Natural killer cell (primary cell): Measurements from ENCODE around the gene COPE. TPM values are rescaled to one million over a fixed set of nuclear protein-coding genes. Genes with fewer than 3 reads are reported as not detected.

Experiments used
- ATAC-seq, 3 donors: fragments of 150-1000 bp in 2 of 3; fragments of 200-7000 bp in 1 of 3; cut with Tn5 transposase; 1 replicate in 1 of 3; 2 replicates in 2 of 3; pipeline ENCODE4 v1.10.0; 2021; ENCODE audit warnings: mild to moderate bottlenecking in 2 of 3, moderate library complexity in 2 of 3
- DNase-seq, 2 donors: peaks; one replicate each; pipeline versions ENCODE4 v3.0.0 to v3.0.0-alpha.2; 2013 to 2021; ENCODE audit warnings: mixed read lengths in 1 of 2
- H3K27ac ChIP-seq: one replicate; pipeline ENCODE4 v1.5.1; 2013; ENCODE audit warnings: mild to moderate bottlenecking, low read length
- H3K27me3 ChIP-seq: one replicate; pipeline ENCODE4 v1.6.1; 2013; ENCODE audit warnings: low read length; ENCODE audit not compliant: control insufficient read depth, insufficient read depth
- H3K36me3 ChIP-seq: one replicate; pipeline ENCODE4 v1.6.1; 2013; ENCODE audit warnings: low read length; ENCODE audit not compliant: control insufficient read depth, insufficient read depth
- H3K4me1 ChIP-seq: one replicate; pipeline ENCODE4 v1.6.1; 2013; ENCODE audit warnings: low read length; ENCODE audit not compliant: control insufficient read depth, insufficient read depth
- H3K4me3 ChIP-seq: one replicate; pipeline ENCODE4 v1.5.1; 2013; ENCODE audit warnings: low read length
- H3K9me3 ChIP-seq: one replicate; pipeline ENCODE4 v1.6.1; 2013; ENCODE audit warnings: low read length; ENCODE audit not compliant: control insufficient read depth, insufficient read depth
- H3K27ac Mint-ChIP-seq, 2 donors: one replicate each; pipeline ENCODE4 v1.8.0; 2022; ENCODE audit warnings: mild to moderate bottlenecking in 2 of 2, mixed read lengths in 2 of 2, moderate library complexity in 1 of 2
- H3K27me3 Mint-ChIP-seq, 2 donors: one replicate each; pipeline ENCODE4 v1.8.0; 2022; ENCODE audit warnings: low read depth in 2 of 2, mixed read lengths in 2 of 2
- H3K36me3 Mint-ChIP-seq: one replicate; pipeline ENCODE4 v1.8.0; 2022; ENCODE audit warnings: mixed read lengths
- H3K4me1 Mint-ChIP-seq, 2 donors: one replicate each; pipeline ENCODE4 v1.8.0; 2022; ENCODE audit warnings: mixed read lengths in 2 of 2
- H3K4me3 Mint-ChIP-seq: one replicate; pipeline ENCODE4 v1.8.0; 2022; ENCODE audit warnings: mild to moderate bottlenecking, moderate library complexity, mixed read lengths
- H3K9me3 Mint-ChIP-seq, 2 donors: one replicate each; pipeline ENCODE4 v1.8.0; 2022; ENCODE audit warnings: mixed read lengths in 2 of 2
- CTCF ChIP-seq: fragments of 200-600 bp; IDR thresholded peaks from one replicate; pipeline ENCODE4 v1.8.0; 2022; ENCODE audit warnings: antibody characterized with exemption
- WGBS: methylation state at CpG from one replicate; pipeline ENCODE4 v1.1.7; 2013; ENCODE audit warnings: missing lambda C conversion rate; ENCODE audit not compliant: insufficient coverage; 5-methylcytosine and 5-hydroxymethylcytosine counted together
- intact Hi-C: fragments of 100-400 bp; cut with micrococcal nuclease; formaldehyde crosslinking; loops from one replicate; pipeline ENCODE4 v1.14.2; 2022
- total RNA-seq, 4 donors: library from RNA; stranded (reverse); fragments of 120-200 nt in 1 of 4; gene quantifications; one replicate each; pipeline versions ENCODE4 v1.2.3 to v1.2.4, GENCODE V29; 2013 to 2022

Gene COPE
- total RNA-seq, 3 donors from 2014 or later (not counting 1 experiment from before 2014, with no cell fraction given): 204 to 228 (median 218) TPM

- Histone ChIP-seq H3K9me3 (no peaks in the 10 kb centered on the region), H3K27ac (no peak overlapping the region), H3K27me3 (no peaks in the 10 kb centered on the region), H3K36me3 (peaks cover 46% of the 10 kb centered on the region), H3K4me3 (no peak overlapping the region), H3K4me1 (no peaks in the 10 kb centered on the region)
- Mint-ChIP-seq H3K4me3 (no peak overlapping the region), H3K9me3 (no peaks in the 10 kb centered on the region), H3K4me1 (peaks cover 0 to 5% of the 10 kb centered on the region in 2 donors), H3K27me3 (no peaks in the 10 kb centered on the region), H3K36me3 (no peaks in the 10 kb centered on the region), H3K27ac (peak overlapping the region; percentile 32 to 41)
- WGBS: 88% methylated on average over 22 of the region's 26 CpGs
- intact Hi-C loops: no loop called here
- no peak for TF ChIP-seq CTCF
- no peak for ATAC-seq
- peak in 1 of 2 donors; percentile 4 for DNase-seq
Observed at GRCh38 chr19:18905513-18906236, 13.5 kb downstream of the COPE start.

GRCh38 chr19:18905058-18905456 is 14.1 kb downstream of the COPE start:
- Histone ChIP-seq H3K27ac (no peak overlapping the region), H3K4me1 (no peaks in the 10 kb centered on the region), H3K36me3 (peaks cover 49% of the 10 kb centered on the region), H3K9me3 (no peaks in the 10 kb centered on the region), H3K27me3 (no peaks in the 10 kb centered on the region), H3K4me3 (no peak overlapping the region)
- Mint-ChIP-seq H3K4me3 (no peak overlapping the region), H3K27ac (peak overlapping the region; percentile 32 to 41), H3K27me3 (no peaks in the 10 kb centered on the region), H3K36me3 (no peaks in the 10 kb centered on the region), H3K4me1 (peaks cover 0 to 5% of the 10 kb centered on the region in 2 donors), H3K9me3 (no peaks in the 10 kb centered on the region)
- 99% methylated on average over 8 of the region's 8 CpGs for WGBS
- ATAC-seq: peak in 1 of 3 donors; percentile 1
- no peak for TF ChIP-seq CTCF
- intact Hi-C loops: no loop called here
- no peak for DNase-seq

- intact Hi-C loops: no loop called here
- 97% methylated on average over 25 of the region's 25 CpGs for WGBS
- ATAC-seq: peak in 1 of 3 donors; percentile 4
Observed at GRCh38 chr19:18904334-18905057, 14.7 kb downstream of the COPE start.

More at GRCh38 chr19:18904334-18905057, 14.7 kb downstream of the COPE start:
- no peak for TF ChIP-seq CTCF
- Histone ChIP-seq H3K27me3 (no peaks in the 10 kb centered on the region), H3K27ac (no peak overlapping the region), H3K4me1 (no peaks in the 10 kb centered on the region), H3K4me3 (no peak overlapping the region), H3K36me3 (peaks cover 51% of the 10 kb centered on the region), H3K9me3 (no peaks in the 10 kb centered on the region)
- H3K27ac Mint-ChIP-seq: peak overlapping the region; percentile 32 to 41
- H3K36me3 Mint-ChIP-seq: no peaks in the 10 kb centered on the region
- no peaks in the 10 kb centered on the region for H3K9me3 Mint-ChIP-seq
- H3K4me1 Mint-ChIP-seq: no peaks in the 10 kb centered on the region
- H3K27me3 Mint-ChIP-seq: no peaks in the 10 kb centered on the region
- DNase-seq: no peak
- no peak overlapping the region for H3K4me3 Mint-ChIP-seq
